Ecto neural progenitor cell (in vitro differentiated cells): ENCODE measurements around the gene UBE2E1.
"Not testable (repeated sequence)": the region's sequence is repeated elsewhere in the genome, so short reads cannot be mapped to it uniquely, and the experiment has no call there.

ENCODE experiments used
- DNase-seq: peaks from one replicate; pipeline ENCODE4 v3.0.0-alpha.2; 2018; ENCODE audit warnings: low spot score

UBE2E1 gene

GRCh38 chr3:23849462-23849861 lies 43.7 kb downstream of the UBE2E1 start:
- not testable (repeated sequence) for DNase-seq

- DNase-seq, result no peak
Observed at GRCh38 chr3:23856286-23856685, 50.5 kb downstream of the UBE2E1 start.

GRCh38 chr3:23859012-23859743 lies 53.4 kb downstream of the UBE2E1 start:
- DNase-seq, result no peak

- DNase-seq, result no peak
Observed at GRCh38 chr3:23859839-23860382, 54.2 kb downstream of the UBE2E1 start.

- no peak for DNase-seq
Observed at GRCh38 chr3:23861689-23862088, 55.9 kb downstream of the UBE2E1 start.

DNA sequence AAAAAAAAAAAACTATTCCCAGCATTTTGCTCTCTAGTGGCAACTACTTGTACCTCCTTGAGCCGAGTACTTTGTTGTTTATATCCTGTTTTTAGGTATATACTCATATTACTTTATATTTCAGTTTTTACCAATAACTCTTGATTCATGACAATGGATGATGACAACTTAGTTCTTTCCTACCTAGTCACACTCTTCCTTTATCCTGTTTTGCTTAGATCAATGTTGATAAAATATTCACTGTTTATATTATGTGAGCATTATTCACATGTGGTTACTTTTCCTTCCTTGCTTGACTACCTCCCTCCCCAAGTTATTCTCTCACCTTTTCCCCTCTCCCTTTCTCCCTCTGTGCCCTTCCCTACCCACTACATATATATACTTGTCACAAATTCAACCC lies 57.3 kb downstream of the UBE2E1 start:
- DNase-seq, result no peak

GRCh38 chr3:23864931-23865330 lies 59.2 kb downstream of the UBE2E1 start:
- DNase-seq, result no peak

- DNase-seq, result peak; percentile 72
Observed at GRCh38 chr3:23865595-23866396, 60.0 kb downstream of the UBE2E1 start.

GRCh38 chr3:23867400-23867799 lies 61.6 kb downstream of the UBE2E1 start:
- no peak for DNase-seq

DNA sequence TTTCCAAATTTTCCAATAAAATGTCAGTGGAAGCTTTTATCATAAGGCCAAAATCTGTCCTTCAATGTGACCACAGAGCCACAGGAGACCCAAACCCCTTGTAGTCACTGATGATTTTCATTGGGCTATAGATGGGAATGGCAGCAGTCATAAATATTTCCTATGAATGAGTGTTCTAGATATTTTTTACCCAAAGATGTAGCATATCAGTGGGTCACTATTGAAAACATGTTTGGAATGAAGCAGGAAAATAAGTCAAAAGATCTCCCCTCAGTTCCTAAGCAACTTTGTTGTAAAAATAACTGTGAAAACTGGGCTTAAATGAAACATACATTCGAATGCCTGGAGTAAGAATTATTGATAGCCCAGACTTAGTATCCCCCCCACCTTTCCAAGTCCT lies 62.1 kb downstream of the UBE2E1 start:
- DNase-seq, result no peak

GRCh38 chr3:23869977-23870662 lies 64.4 kb downstream of the UBE2E1 start:
- DNase-seq, result no peak

GRCh38 chr3:23870663-23871043 lies 64.9 kb downstream of the UBE2E1 start:
- not testable (repeated sequence) for DNase-seq

DNA sequence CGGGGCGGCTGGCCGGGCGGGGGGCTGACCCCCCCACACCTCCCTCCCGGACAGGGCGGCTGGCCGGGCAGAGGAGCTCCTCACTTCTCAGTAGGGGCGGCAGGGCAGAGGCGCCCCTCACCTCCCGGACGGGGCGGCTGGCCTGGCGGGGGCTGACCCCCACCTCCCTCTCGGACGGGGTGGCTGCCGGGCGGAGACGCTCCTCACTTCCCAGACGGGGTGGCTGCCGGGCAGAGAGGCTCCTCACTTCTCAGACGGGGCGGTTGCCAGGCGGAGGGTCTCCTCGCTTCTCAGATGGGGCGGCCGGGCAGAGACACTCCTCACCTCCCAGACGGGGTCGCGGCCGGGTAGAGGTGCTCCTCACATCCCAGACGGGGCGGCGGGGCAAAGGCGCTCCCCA lies 65.6 kb downstream of the UBE2E1 start:
- DNase-seq, result not testable (repeated sequence)

DNA sequence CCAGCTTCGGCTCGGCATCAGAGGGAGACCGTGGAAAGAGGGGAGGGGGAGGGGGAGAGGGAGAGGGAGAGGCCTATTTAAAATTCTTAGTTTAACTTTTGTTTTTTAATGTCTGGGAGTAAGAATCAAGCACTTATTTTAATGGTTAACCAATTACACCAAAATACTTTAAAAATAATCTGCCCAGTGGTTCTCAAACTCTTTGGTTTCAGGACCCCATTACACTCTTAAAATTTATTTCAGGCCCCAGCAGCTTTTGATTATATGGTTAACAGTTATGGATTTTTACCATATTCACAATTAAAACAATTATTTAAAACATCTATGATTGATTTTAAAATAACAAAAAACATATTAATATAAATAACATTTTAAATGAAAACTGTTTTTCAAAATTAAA lies 66.6 kb downstream of the UBE2E1 start:
- no peak for DNase-seq

DNA sequence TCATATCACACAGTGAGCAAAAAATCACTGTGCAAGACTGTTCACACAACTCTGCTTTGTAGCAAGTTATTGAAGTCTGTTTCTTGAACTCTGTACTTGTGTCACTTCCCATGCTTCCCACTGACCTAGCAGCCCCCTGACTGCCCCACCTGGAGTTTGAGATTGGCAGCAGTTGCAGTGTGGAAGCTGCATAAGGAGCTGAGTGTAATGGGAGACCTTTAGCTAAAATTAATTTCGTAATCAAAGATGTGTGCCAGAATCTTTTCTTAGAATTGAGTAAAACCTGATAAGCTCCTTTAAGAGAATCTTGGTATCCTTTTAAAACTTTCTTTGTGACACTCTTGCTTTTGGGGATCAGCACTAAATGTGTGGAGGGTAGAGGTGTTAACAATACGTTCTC lies 68.2 kb downstream of the UBE2E1 start:
- DNase-seq, result no peak

DNA sequence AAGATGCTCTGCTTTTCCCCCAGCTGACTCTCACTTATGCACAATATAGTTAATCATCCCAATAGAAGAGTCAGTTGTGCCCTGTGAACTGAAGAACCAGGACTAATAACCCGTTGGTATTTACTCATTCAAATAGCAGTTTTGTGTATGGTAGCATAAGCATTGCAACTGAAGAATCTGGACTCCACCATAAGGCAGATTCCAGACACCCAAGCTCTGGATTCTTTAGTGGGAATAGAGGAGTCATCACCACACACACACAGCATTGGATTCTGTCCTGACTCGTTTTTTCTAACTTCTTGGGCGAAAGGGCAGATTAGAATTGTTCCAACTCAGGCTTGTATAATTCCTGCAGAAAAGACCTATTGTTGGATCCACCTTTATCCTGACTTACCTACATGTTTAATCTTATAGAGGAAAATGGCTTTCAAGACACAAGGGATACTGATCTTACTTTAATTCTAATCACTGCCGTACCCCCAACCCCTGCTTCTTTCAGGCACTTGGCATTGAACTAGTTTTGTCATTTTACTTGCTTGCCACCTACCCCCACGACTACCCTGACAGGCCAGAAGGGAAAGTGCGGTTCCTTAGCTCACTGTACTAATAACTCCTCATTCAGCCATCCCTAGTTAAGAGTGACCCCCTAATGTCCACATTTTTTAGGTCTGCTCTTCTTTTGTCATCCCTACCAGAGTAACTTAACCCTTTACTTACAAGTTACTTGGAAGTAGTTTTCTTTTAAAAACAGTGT lies 68.8 kb downstream of the UBE2E1 start:
- DNase-seq, result no peak

GRCh38 chr3:23875113-23875725 lies 69.5 kb downstream of the UBE2E1 start:
- no peak for DNase-seq

- no peak for DNase-seq
Observed at GRCh38 chr3:23876923-23877322, 71.2 kb downstream of the UBE2E1 start.

DNA sequence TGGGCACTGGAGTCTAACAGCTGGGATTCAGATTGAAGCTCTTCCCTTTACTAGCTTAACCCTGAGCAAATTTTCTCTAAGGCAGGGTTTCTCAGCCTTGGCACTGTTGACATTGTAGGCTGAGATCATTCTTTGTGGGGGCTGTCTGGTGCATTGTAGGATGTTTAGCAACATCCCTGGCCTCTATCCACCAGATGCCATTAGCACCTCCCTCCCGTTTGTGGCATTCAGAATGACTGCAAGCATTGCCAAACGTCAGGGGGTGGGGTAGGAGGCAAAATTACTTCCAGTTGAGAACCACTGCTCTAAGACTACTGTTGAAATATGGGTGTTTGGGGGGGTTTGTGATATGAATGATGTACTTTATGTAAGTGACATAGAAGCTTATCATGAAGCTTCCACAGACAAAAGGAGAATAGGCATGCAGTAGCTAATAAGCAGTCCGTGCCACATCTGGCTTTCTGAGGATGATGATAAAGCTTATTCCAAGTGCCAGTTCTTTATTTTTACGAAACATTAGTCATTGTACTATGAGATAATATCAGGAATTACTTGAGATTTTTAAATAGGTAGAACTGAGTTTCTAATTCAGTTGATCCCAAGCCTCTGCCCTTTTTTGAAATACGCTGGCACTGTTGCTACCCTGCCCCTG lies 71.7 kb downstream of the UBE2E1 start:
- no peak for DNase-seq

GRCh38 chr3:23879485-23879884 lies 73.7 kb downstream of the UBE2E1 start:
- no peak for DNase-seq
